Left ventricle myocardium inferior (tissue), 1 donor: ENCODE data around the gene SH3TC1. TPM values are rescaled to one million over a fixed set of nuclear protein-coding genes. Genes with fewer than 3 reads are reported as not detected.

ENCODE experiments used
- DNase-seq: peaks from one replicate; pipeline ENCODE4 v3.0.0-alpha.2; 2020
- H3K27ac ChIP-seq: fragments of 200-600 bp; replicated peaks from 2 replicates; pipeline ENCODE4 v1.8.0; 2021
- H3K27me3 ChIP-seq: fragments of 200-600 bp; 2 replicates; pipeline ENCODE4 v1.8.0; 2021; ENCODE audit warnings: low read depth
- H3K36me3 ChIP-seq: fragments of 200-600 bp; 2 replicates; pipeline ENCODE4 v1.8.0; 2021
- H3K4me1 ChIP-seq: fragments of 200-600 bp; 2 replicates; pipeline ENCODE4 v1.8.0; 2021
- H3K4me3 ChIP-seq: fragments of 200-600 bp; 2 replicates; pipeline ENCODE4 v1.8.0; 2021; ENCODE audit warnings: mild to moderate bottlenecking, moderate library complexity
- H3K9me3 ChIP-seq: fragments of 200-600 bp; replicated peaks from 2 replicates; pipeline ENCODE4 v1.8.0; 2021
- CTCF ChIP-seq: fragments of 200-600 bp; IDR thresholded peaks from 2 replicates; pipeline ENCODE4 v1.8.0; 2021; ENCODE audit warnings: antibody characterized with exemption, mild to moderate bottlenecking, borderline replicate concordance
- intact Hi-C: fragments of 100-400 bp; cut with micrococcal nuclease; formaldehyde crosslinking; loops from one replicate; pipeline ENCODE4 v1.11.0; 2022
- total RNA-seq: library from RNA; stranded (reverse); fragmentation: NEBNext Ultra II Directional; extraction: Animal tissue kit (Norgen Biotek cat#: 25700); gene quantifications from one replicate; pipeline ENCODE4 v1.2.1, GENCODE V29; 2021
- donor health status: DM: no; HTN: yes; CAD: no; lungs with severe emphysema.

Gene SH3TC1
- total RNA-seq, 1 donor from 2014 or later: 13.6 TPM

- peaks cover 16% of the 10 kb centered on the region for H3K4me1 ChIP-seq
- DNase-seq: no peak
- intact Hi-C loops: no loop called here
- no peaks in the 10 kb centered on the region for H3K36me3 ChIP-seq
- H3K27me3 ChIP-seq: peaks cover 7% of the 10 kb centered on the region
- peaks cover 11% of the 10 kb centered on the region for H3K9me3 ChIP-seq
- TF ChIP-seq CTCF: no peak
- H3K27ac ChIP-seq: no peak overlapping the region
- no peak overlapping the region for H3K4me3 ChIP-seq
These were observed 30.1 kb upstream of the SH3TC1 start for GRCh38 chr4:8168832-8169598.

- no peak for TF ChIP-seq CTCF
- Histone ChIP-seq H3K27ac (no peak overlapping the region), H3K9me3 (peaks cover 11% of the 10 kb centered on the region), H3K27me3 (peaks cover 7% of the 10 kb centered on the region), H3K4me3 (no peak overlapping the region), H3K36me3 (no peaks in the 10 kb centered on the region), H3K4me1 (peaks cover 11% of the 10 kb centered on the region)
- intact Hi-C loops: no loop called here
- DNase-seq: no peak
These were observed 29.3 kb upstream of the SH3TC1 start for GRCh38 chr4:8169763-8170162.

GRCh38 chr4:8170341-8170740, 28.7 kb upstream of the SH3TC1 start:
- TF ChIP-seq CTCF: no peak
- intact Hi-C loops: no loop called here
- Histone ChIP-seq H3K9me3 (peaks cover 11% of the 10 kb centered on the region), H3K4me3 (no peak overlapping the region), H3K27ac (no peak overlapping the region), H3K36me3 (no peaks in the 10 kb centered on the region), H3K4me1 (peaks cover 6% of the 10 kb centered on the region), H3K27me3 (peaks cover 7% of the 10 kb centered on the region)
- DNase-seq: no peak

- Histone ChIP-seq H3K36me3 (no peaks in the 10 kb centered on the region), H3K4me1 (no peaks in the 10 kb centered on the region), H3K9me3 (peaks cover 11% of the 10 kb centered on the region), H3K27me3 (peaks cover 7% of the 10 kb centered on the region), H3K27ac (no peak overlapping the region), H3K4me3 (no peak overlapping the region)
- no peak for DNase-seq
- intact Hi-C loops: no loop called here
- no peak for TF ChIP-seq CTCF
These were observed 27.8 kb upstream of the SH3TC1 start for GRCh38 chr4:8171266-8171665.

- Histone ChIP-seq H3K4me1 (peaks cover 8% of the 10 kb centered on the region), H3K9me3 (peaks cover 11% of the 10 kb centered on the region), H3K27ac (no peak overlapping the region), H3K4me3 (no peak overlapping the region), H3K36me3 (no peaks in the 10 kb centered on the region), H3K27me3 (peaks cover 7% of the 10 kb centered on the region)
- intact Hi-C loops: no loop called here
- DNase-seq: no peak
- TF ChIP-seq CTCF: no peak
These were observed 26.8 kb upstream of the SH3TC1 start for GRCh38 chr4:8171984-8172924.
